GM21528 (cell line): ENCODE data around the gene TTLL11.
"Not testable (repeated sequence)": the region's sequence is repeated elsewhere in the genome, so short reads cannot be mapped to it uniquely, and the experiment has no call there.

Source experiments
- ATAC-seq: cut with Tn5 transposase; IDR thresholded peaks from one replicate; pipeline ENCODE4 v1.9.1; 2021; ENCODE audit warnings: mild to moderate bottlenecking, moderate library complexity; ENCODE audit not compliant: unreplicated experiment, low FRiP score

The TTLL11 gene

GRCh38 chr9:122125509-122126330, 32.6 kb upstream of the TTLL11 start:
- ATAC-seq: no peak

GRCh38 chr9:122125158-122125508, 32.0 kb upstream of the TTLL11 start:
- ATAC-seq: peak; percentile 71

- no peak for ATAC-seq
Measured at GRCh38 chr9:122124528-122124927, 31.4 kb upstream of the TTLL11 start.

- ATAC-seq: no peak
Measured at GRCh38 chr9:122124048-122124447, 30.9 kb upstream of the TTLL11 start.

GRCh38 chr9:122122903-122123632, 30.0 kb upstream of the TTLL11 start:
- no peak for ATAC-seq

GRCh38 chr9:122122468-122122867, 29.4 kb upstream of the TTLL11 start:
- ATAC-seq: no peak

- no peak for ATAC-seq
Measured at GRCh38 chr9:122121931-122122330, 28.8 kb upstream of the TTLL11 start.

- no peak for ATAC-seq
Measured at GRCh38 chr9:122121391-122121790, 28.3 kb upstream of the TTLL11 start.

- ATAC-seq: no peak
Measured at GRCh38 chr9:122120316-122121071, 27.4 kb upstream of the TTLL11 start.

- ATAC-seq: no peak
Measured at GRCh38 chr9:122119721-122120120, 26.6 kb upstream of the TTLL11 start.

GRCh38 chr9:122119166-122119521, 26.0 kb upstream of the TTLL11 start:
- no peak for ATAC-seq

GRCh38 chr9:122118343-122119165, 25.4 kb upstream of the TTLL11 start:
- ATAC-seq: no peak

- ATAC-seq: not testable (repeated sequence)
Measured at GRCh38 chr9:122117241-122117640, 24.1 kb upstream of the TTLL11 start.

- no peak for ATAC-seq
Measured at GRCh38 chr9:122116448-122117173, 23.5 kb upstream of the TTLL11 start.

- ATAC-seq: no peak
Measured at GRCh38 chr9:122116040-122116439, 22.9 kb upstream of the TTLL11 start.

GRCh38 chr9:122115176-122116035, 22.3 kb upstream of the TTLL11 start:
- ATAC-seq: no peak

GRCh38 chr9:122113574-122113973, 20.5 kb upstream of the TTLL11 start:
- ATAC-seq: no peak

- no peak for ATAC-seq
Measured at GRCh38 chr9:122112238-122112637, 19.1 kb upstream of the TTLL11 start.
